PFSK-1 (cell line): ENCODE measurements around the gene ACOT12.

Experiments
- FOXP2 ChIP-seq: optimal IDR thresholded peaks from 2 replicates; pipeline ENCODE3; 2011; ENCODE audit warnings: borderline replicate concordance, control low read depth, inconsistent platforms; ENCODE audit not compliant: insufficient read depth; ENCODE audit errors: extremely low read length, extremely low read depth
- POLR2AphosphoS5 ChIP-seq: IDR thresholded peaks from 2 replicates; pipeline ENCODE4 v1.6.1; 2012; ENCODE audit warnings: low read depth, mild to moderate bottlenecking, control low read depth, low read length, moderate library complexity
- REST ChIP-seq, 2 experiments: IDR thresholded peaks; 2 replicates each; pipeline versions ENCODE4 v1.6.1 to v1.8.0; 2011 to 2012; ENCODE audit warnings: low read depth in 2 of 2, low read length in 2 of 2, control low read depth in 1 of 2, inconsistent platforms in 1 of 2, mild to moderate bottlenecking in 1 of 2, moderate library complexity in 1 of 2; ENCODE audit not compliant: insufficient read depth in 1 of 2
- SIN3A ChIP-seq: IDR thresholded peaks from 2 replicates; pipeline ENCODE4 v1.6.1; 2012; ENCODE audit warnings: mild to moderate bottlenecking, low read length, moderate library complexity, borderline replicate concordance; ENCODE audit not compliant: insufficient read depth
- TAF1 ChIP-seq: IDR thresholded peaks from 2 replicates; pipeline ENCODE4 v1.6.1; 2012; ENCODE audit warnings: low read length, control low read depth, borderline replicate concordance; ENCODE audit not compliant: insufficient read depth

ACOT12 gene

GRCh38 chr5:81402192-81402930, 8.4 kb upstream of the ACOT12 start:
- TF ChIP-seq FOXP2 (no peak), REST (IDR thresholded peaks at IDR 0.05; ENCODE audit: insufficient read depth in 1 of 2, low read depth in 2 of 2, low read length in 2 of 2) (no peak), POLR2AphosphoS5 (no peak), SIN3A (no peak), TAF1 (no peak)

GRCh38 chr5:81401266-81401665, 7.3 kb upstream of the ACOT12 start:
- no peak for TF ChIP-seq TAF1
- TF ChIP-seq REST (IDR thresholded peaks at IDR 0.05; ENCODE audit: insufficient read depth in 1 of 2, low read depth in 2 of 2, low read length in 2 of 2), result no peak
- TF ChIP-seq SIN3A, result no peak
- TF ChIP-seq FOXP2, result no peak
- no peak for TF ChIP-seq POLR2AphosphoS5

- TF ChIP-seq TAF1, result no peak
- TF ChIP-seq REST (IDR thresholded peaks at IDR 0.05; ENCODE audit: insufficient read depth in 1 of 2, low read depth in 2 of 2, low read length in 2 of 2), result no peak
- TF ChIP-seq SIN3A, result no peak
- TF ChIP-seq FOXP2, result no peak
- no peak for TF ChIP-seq POLR2AphosphoS5
These were observed 6.4 kb upstream of the ACOT12 start for GRCh38 chr5:81400375-81400774.

- TF ChIP-seq REST (IDR thresholded peaks at IDR 0.05; ENCODE audit: insufficient read depth in 1 of 2, low read depth in 2 of 2, low read length in 2 of 2) (no peak), FOXP2 (no peak), SIN3A (no peak), POLR2AphosphoS5 (no peak), TAF1 (no peak)
These were observed 4.8 kb upstream of the ACOT12 start for GRCh38 chr5:81398741-81399140.
